ENCODE measurements around the gene CACNB3.

CACNB3 gene

GRCh38 chr12:48788524-48788853 is 29.8 kb upstream of the CACNB3 start:
- no peak for DNase-seq (ENCODE audit: low read depth in 2 of 2, low spot score in 1 of 2)

GRCh38 chr12:48788854-48789775 is 29.2 kb upstream of the CACNB3 start, which contains the start of gene ADCY6:
Gene ADCY6, minus strand, starts transcription at chr12:48789089. Its CDS starts 5,655 bp downstream, at chr12:48783434.
- DNase-seq (ENCODE audit: low read depth in 2 of 2, low spot score in 1 of 2) = no peak

- no peak for DNase-seq (ENCODE audit: low read depth in 2 of 2, low spot score in 1 of 2)
These were observed 28.4 kb upstream of the CACNB3 start for GRCh38 chr12:48789858-48790326.

GRCh38 chr12:48793696-48794095 is 24.6 kb upstream of the CACNB3 start:
- no peak for DNase-seq (ENCODE audit: low read depth in 2 of 2, low spot score in 1 of 2)

GRCh38 chr12:48794870-48795269 is 23.4 kb upstream of the CACNB3 start:
- no peak for DNase-seq (ENCODE audit: low read depth in 2 of 2, low spot score in 1 of 2)

- DNase-seq (ENCODE audit: low read depth in 2 of 2, low spot score in 1 of 2) = peak in 1 of 2 donors; percentile 13
These were observed 22.5 kb upstream of the CACNB3 start for GRCh38 chr12:48795550-48796455.

GRCh38 chr12:48796976-48797375 is 21.3 kb upstream of the CACNB3 start:
- DNase-seq (ENCODE audit: low read depth in 2 of 2, low spot score in 1 of 2) = no peak

GRCh38 chr12:48800457-48800856 is 17.8 kb upstream of the CACNB3 start:
- no peak for DNase-seq (ENCODE audit: low read depth in 2 of 2, low spot score in 1 of 2)

- no peak for DNase-seq (ENCODE audit: low read depth in 2 of 2, low spot score in 1 of 2)
These were observed 17.3 kb upstream of the CACNB3 start for GRCh38 chr12:48800971-48801370.

- DNase-seq (ENCODE audit: low read depth in 2 of 2, low spot score in 1 of 2) = no peak
These were observed 14.6 kb upstream of the CACNB3 start for GRCh38 chr12:48803675-48804074.

- no peak for DNase-seq (ENCODE audit: low read depth in 2 of 2, low spot score in 1 of 2)
These were observed 10.3 kb upstream of the CACNB3 start for GRCh38 chr12:48807981-48808380.

GRCh38 chr12:48810903-48811431 is 7.3 kb upstream of the CACNB3 start:
- no peak for DNase-seq (ENCODE audit: low read depth in 2 of 2, low spot score in 1 of 2)

- no peak for DNase-seq (ENCODE audit: low read depth in 2 of 2, low spot score in 1 of 2)
These were observed 6.7 kb upstream of the CACNB3 start for GRCh38 chr12:48811437-48812090.

- DNase-seq (ENCODE audit: low read depth in 2 of 2, low spot score in 1 of 2) = no peak
These were observed 5.9 kb upstream of the CACNB3 start for GRCh38 chr12:48812389-48812788.

GRCh38 chr12:48813465-48814261 is 4.6 kb upstream of the CACNB3 start:
- no peak for DNase-seq (ENCODE audit: low read depth in 2 of 2, low spot score in 1 of 2)

- peak; percentile 35 to 39 for DNase-seq (ENCODE audit: low read depth in 2 of 2, low spot score in 1 of 2)
These were observed 3.8 kb upstream of the CACNB3 start for GRCh38 chr12:48814262-48815125.

GRCh38 chr12:48815126-48816110 is 2.9 kb upstream of the CACNB3 start:
- DNase-seq (ENCODE audit: low read depth in 2 of 2, low spot score in 1 of 2) = no peak
